Measurements from ENCODE around the gene DAW1. TPM values are rescaled to one million over a fixed set of nuclear protein-coding genes. Genes with fewer than 3 reads are reported as not detected.

Gene DAW1
- total and polyA plus RNA-seq, 2 of the 4 experiments (the other 2 are of a cell fraction): 0.86 to 1.4 TPM

DNA sequence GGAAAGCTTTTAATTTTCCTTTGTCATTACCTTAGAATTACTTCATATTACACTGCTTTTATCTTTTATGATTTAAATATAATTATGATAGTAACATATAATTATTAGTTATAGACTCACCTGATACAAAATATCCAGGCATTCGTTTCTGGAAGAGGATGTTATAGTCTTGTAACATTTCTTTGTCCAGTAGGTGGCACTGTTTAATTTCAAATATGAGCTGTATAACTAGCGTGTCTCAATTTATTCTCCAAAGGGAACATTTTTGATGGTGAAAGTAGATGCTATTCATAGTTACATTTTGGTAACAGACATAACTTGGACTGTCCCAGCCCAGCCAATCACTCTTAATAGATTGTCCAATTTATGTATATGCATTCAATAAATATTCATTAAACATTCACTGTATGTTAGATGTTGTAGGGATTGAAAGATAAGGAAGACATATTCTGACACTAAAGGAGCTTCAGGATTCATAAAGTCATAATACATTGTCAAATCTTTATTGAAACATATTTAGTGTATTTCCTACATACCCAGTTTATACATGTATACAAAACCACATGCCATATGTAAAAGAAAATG, 19.2 kb downstream of the DAW1 start:
- Histone ChIP-seq H3K27me3 (ENCODE audit: control insufficient read depth, insufficient read depth, low read length) (no peaks in the 10 kb centered on the region), H2AK5ac (ENCODE audit: low read depth, low read length) (no peak overlapping the region), H3K4me3 (ENCODE audit: insufficient read depth, low read depth, low read length) (no peak overlapping the region), H3K14ac (replicated peaks; ENCODE audit: low read depth, low read length) (no peak overlapping the region), H2BK20ac (ENCODE audit: low read depth, low read length) (no peak overlapping the region), H4K20me1 (ENCODE audit: insufficient read depth, low read length) (no peaks in the 10 kb centered on the region), H2AFZ (replicated peaks; ENCODE audit: low read length, poor library complexity) (no peak overlapping the region), H4K91ac (ENCODE audit: insufficient read depth, low read depth, low read length) (no peak overlapping the region), H2BK120ac (ENCODE audit: low read depth, low read length) (no peak overlapping the region), H3K9ac (ENCODE audit: low read depth, low read length) (no peak overlapping the region), H3K23ac (ENCODE audit: low read depth, low read length) (no peak overlapping the region), H3K4me1 (ENCODE audit: control insufficient read depth, insufficient read depth, low read length) (0 out of 2 replicates have a peak, but pooled peaks cover 1% of the 10 kb centered on the region), H4K8ac (ENCODE audit: low read depth in 2 of 2, low read length in 2 of 2) (no peak overlapping the region), H3K36me3 (ENCODE audit: control insufficient read depth, insufficient read depth, low read length) (no peaks in the 10 kb centered on the region), H3K79me1 (ENCODE audit: low read depth in 1 of 2, low read length in 2 of 2) (no peaks in the 10 kb centered on the region), H2BK5ac (ENCODE audit: low read depth, low read length, poor library complexity, severe bottlenecking) (no peak overlapping the region), H3K4me2 (ENCODE audit: low read depth, low read length) (no peak overlapping the region), H3K9me3 (ENCODE audit: control insufficient read depth, insufficient read depth, low read length) (no peaks in the 10 kb centered on the region), H2AK9ac (replicated peaks; ENCODE audit: low read depth, low read length, poor library complexity) (no peak overlapping the region), H3K9me1 (ENCODE audit: insufficient read depth, low read length) (no peaks in the 10 kb centered on the region), H3K56ac (ENCODE audit: extremely low read depth, insufficient read depth, low read length) (no peak overlapping the region), H3K27ac (ENCODE audit: insufficient read depth, low read length) (no peak overlapping the region), H4K5ac (ENCODE audit: low read depth, low read length) (no peak overlapping the region), H3K18ac (ENCODE audit: low read depth, low read length) (no peak overlapping the region), H3K4ac (ENCODE audit: low read depth, low read length) (no peak overlapping the region), H2BK15ac (ENCODE audit: low read depth, low read length) (no peak overlapping the region)
- ATAC-seq (ENCODE audit: low read depth): peak; percentile 82
- no TSS peak for BruUV-seq (replicated peaks)
- in situ Hi-C loops (cut with MboI; ENCODE audit: low sequenced_read_pairs): loop anchor here (25.0 kb wide), 1 partner anchor 772 kb away; no protein-coding TSS in a partner anchor
- dilution Hi-C loops (cut with HindIII; ENCODE audit: low sequenced_read_pairs, unreplicated experiment): no loop called here
- DNase-seq: peak; percentile 61
- no CpG with 5 or more reads among the region's 2 CpGs for WGBS, 2 experiments (ENCODE audit: extremely low coverage in 2 of 2, insufficient read length in 1 of 2)
- CTCF ChIA-PET: interaction anchor here (0.8 to 1.6 kb wide), 7 partner anchors 8 to 760 kb away, joined by 3 to 5 read pairs (median 4); no protein-coding TSS in a partner anchor
- POLR2A ChIA-PET (ENCODE audit: unreplicated experiment): no interaction called here
- intact Hi-C loops (cut with micrococcal nuclease): loop anchor here (1.0 to 5.0 kb wide), 3 partner anchors 767 to 1887 kb away; no protein-coding TSS in a partner anchor
- TF ChIP-seq RAD21 (IDR thresholded peaks at IDR 0.05; ENCODE audit: low read length) (peak; percentile 60), RCOR1 (IDR thresholded peaks at IDR 0.05; ENCODE audit: insufficient replicate concordance, low read length) (no peak), SMC3 (IDR thresholded peaks at IDR 0.05; ENCODE audit: low read depth, low read length) (peak; percentile 44), MAZ (IDR thresholded peaks at IDR 0.05; ENCODE audit: borderline replicate concordance, low read depth, low read length) (no peak), CEBPB (IDR thresholded peaks at IDR 0.05; ENCODE audit: low read depth, low read length) (no peak), BHLHE40 (IDR thresholded peaks at IDR 0.05; ENCODE audit: low read depth, low read length) (no peak)
- TF ChIP-seq, protein P1, sequence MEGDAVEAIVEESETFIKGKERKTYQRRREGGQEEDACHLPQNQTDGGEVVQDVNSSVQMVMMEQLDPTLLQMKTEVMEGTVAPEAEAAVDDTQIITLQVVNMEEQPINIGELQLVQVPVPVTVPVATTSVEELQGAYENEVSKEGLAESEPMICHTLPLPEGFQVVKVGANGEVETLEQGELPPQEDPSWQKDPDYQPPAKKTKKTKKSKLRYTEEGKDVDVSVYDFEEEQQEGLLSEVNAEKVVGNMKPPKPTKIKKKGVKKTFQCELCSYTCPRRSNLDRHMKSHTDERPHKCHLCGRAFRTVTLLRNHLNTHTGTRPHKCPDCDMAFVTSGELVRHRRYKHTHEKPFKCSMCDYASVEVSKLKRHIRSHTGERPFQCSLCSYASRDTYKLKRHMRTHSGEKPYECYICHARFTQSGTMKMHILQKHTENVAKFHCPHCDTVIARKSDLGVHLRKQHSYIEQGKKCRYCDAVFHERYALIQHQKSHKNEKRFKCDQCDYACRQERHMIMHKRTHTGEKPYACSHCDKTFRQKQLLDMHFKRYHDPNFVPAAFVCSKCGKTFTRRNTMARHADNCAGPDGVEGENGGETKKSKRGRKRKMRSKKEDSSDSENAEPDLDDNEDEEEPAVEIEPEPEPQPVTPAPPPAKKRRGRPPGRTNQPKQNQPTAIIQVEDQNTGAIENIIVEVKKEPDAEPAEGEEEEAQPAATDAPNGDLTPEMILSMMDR (conservative IDR thresholded peaks at IDR 0.05; ENCODE audit: low read depth, low read length): peak; percentile 60

All from IMR-90 (cell line).